ENCODE results near the gene KCNH1.

KCNH1 gene

GRCh38 chr1:210769473-210769872, 364.5 kb downstream of the KCNH1 start:
- Histone ChIP-seq H3K27ac (ENCODE audit: low read depth, low read length) (no peak overlapping the region), H3K9ac (ENCODE audit: low read length) (no peak overlapping the region), H3K4me3 (ENCODE audit: low read length) (no peak overlapping the region), H3K36me3 (ENCODE audit: control insufficient read depth, insufficient read depth, low read length) (no peaks in the 10 kb centered on the region), H3K4me1 (ENCODE audit: control insufficient read depth, insufficient read depth, low read length) (no peaks in the 10 kb centered on the region), H3K27me3 (ENCODE audit: control insufficient read depth, insufficient read depth, low read length) (no peaks in the 10 kb centered on the region)

- Histone ChIP-seq H3K36me3 (ENCODE audit: control insufficient read depth, insufficient read depth, low read length) (no peaks in the 10 kb centered on the region), H3K27me3 (ENCODE audit: control insufficient read depth, insufficient read depth, low read length) (no peaks in the 10 kb centered on the region), H3K9ac (ENCODE audit: low read length) (no peak overlapping the region), H3K4me3 (ENCODE audit: low read length) (no peak overlapping the region), H3K27ac (ENCODE audit: low read depth, low read length) (no peak overlapping the region), H3K4me1 (ENCODE audit: control insufficient read depth, insufficient read depth, low read length) (no peaks in the 10 kb centered on the region)
Observed at GRCh38 chr1:210764536-210764935, 369.4 kb downstream of the KCNH1 start.

GRCh38 chr1:210758761-210759160, 375.2 kb downstream of the KCNH1 start:
- H3K9ac ChIP-seq (ENCODE audit: low read length), result no peak overlapping the region
- H3K27ac ChIP-seq (ENCODE audit: low read depth, low read length), result no peak overlapping the region
- no peaks in the 10 kb centered on the region for H3K27me3 ChIP-seq (ENCODE audit: control insufficient read depth, insufficient read depth, low read length)
- no peaks in the 10 kb centered on the region for H3K4me1 ChIP-seq (ENCODE audit: control insufficient read depth, insufficient read depth, low read length)
- H3K36me3 ChIP-seq (ENCODE audit: control insufficient read depth, insufficient read depth, low read length), result no peaks in the 10 kb centered on the region
- no peak overlapping the region for H3K4me3 ChIP-seq (ENCODE audit: low read length)

- Histone ChIP-seq H3K36me3 (ENCODE audit: control insufficient read depth, insufficient read depth, low read length) (no peaks in the 10 kb centered on the region), H3K9ac (ENCODE audit: low read length) (no peak overlapping the region), H3K4me3 (ENCODE audit: low read length) (no peak overlapping the region), H3K27ac (ENCODE audit: low read depth, low read length) (no peak overlapping the region), H3K27me3 (ENCODE audit: control insufficient read depth, insufficient read depth, low read length) (no peaks in the 10 kb centered on the region), H3K4me1 (ENCODE audit: control insufficient read depth, insufficient read depth, low read length) (no peaks in the 10 kb centered on the region)
Observed at GRCh38 chr1:210758261-210758660, 375.7 kb downstream of the KCNH1 start.

GRCh38 chr1:210757677-210758076, 376.3 kb downstream of the KCNH1 start:
- no peak overlapping the region for H3K4me3 ChIP-seq (ENCODE audit: low read length)
- H3K4me1 ChIP-seq (ENCODE audit: control insufficient read depth, insufficient read depth, low read length), result no peaks in the 10 kb centered on the region
- no peaks in the 10 kb centered on the region for H3K27me3 ChIP-seq (ENCODE audit: control insufficient read depth, insufficient read depth, low read length)
- H3K9ac ChIP-seq (ENCODE audit: low read length), result no peak overlapping the region
- no peaks in the 10 kb centered on the region for H3K36me3 ChIP-seq (ENCODE audit: control insufficient read depth, insufficient read depth, low read length)
- no peak overlapping the region for H3K27ac ChIP-seq (ENCODE audit: low read depth, low read length)

- no peaks in the 10 kb centered on the region for H3K27me3 ChIP-seq (ENCODE audit: control insufficient read depth, insufficient read depth, low read length)
- H3K4me1 ChIP-seq (ENCODE audit: control insufficient read depth, insufficient read depth, low read length), result no peaks in the 10 kb centered on the region
- H3K4me3 ChIP-seq (ENCODE audit: low read length), result no peak overlapping the region
- no peak overlapping the region for H3K9ac ChIP-seq (ENCODE audit: low read length)
- no peaks in the 10 kb centered on the region for H3K36me3 ChIP-seq (ENCODE audit: control insufficient read depth, insufficient read depth, low read length)
- H3K27ac ChIP-seq (ENCODE audit: low read depth, low read length), result no peak overlapping the region
Observed at GRCh38 chr1:210755991-210756659, 377.8 kb downstream of the KCNH1 start.

- no peaks in the 10 kb centered on the region for H3K27me3 ChIP-seq (ENCODE audit: control insufficient read depth, insufficient read depth, low read length)
- H3K36me3 ChIP-seq (ENCODE audit: control insufficient read depth, insufficient read depth, low read length), result no peaks in the 10 kb centered on the region
- H3K27ac ChIP-seq (ENCODE audit: low read depth, low read length), result no peak overlapping the region
- H3K9ac ChIP-seq (ENCODE audit: low read length), result no peak overlapping the region
- H3K4me1 ChIP-seq (ENCODE audit: control insufficient read depth, insufficient read depth, low read length), result no peaks in the 10 kb centered on the region
- no peak overlapping the region for H3K4me3 ChIP-seq (ENCODE audit: low read length)
Observed at GRCh38 chr1:210754878-210755665, 378.9 kb downstream of the KCNH1 start.

- H3K9ac ChIP-seq (ENCODE audit: low read length), result no peak overlapping the region
- H3K4me3 ChIP-seq (ENCODE audit: low read length), result no peak overlapping the region
- no peaks in the 10 kb centered on the region for H3K27me3 ChIP-seq (ENCODE audit: control insufficient read depth, insufficient read depth, low read length)
- no peaks in the 10 kb centered on the region for H3K4me1 ChIP-seq (ENCODE audit: control insufficient read depth, insufficient read depth, low read length)
- H3K36me3 ChIP-seq (ENCODE audit: control insufficient read depth, insufficient read depth, low read length), result no peaks in the 10 kb centered on the region
- no peak overlapping the region for H3K27ac ChIP-seq (ENCODE audit: low read depth, low read length)
Observed at GRCh38 chr1:210751911-210752310, 382.0 kb downstream of the KCNH1 start.

- Histone ChIP-seq H3K4me1 (ENCODE audit: control insufficient read depth, insufficient read depth, low read length) (no peaks in the 10 kb centered on the region), H3K27ac (ENCODE audit: low read depth, low read length) (no peak overlapping the region), H3K36me3 (ENCODE audit: control insufficient read depth, insufficient read depth, low read length) (no peaks in the 10 kb centered on the region), H3K9ac (ENCODE audit: low read length) (no peak overlapping the region), H3K4me3 (ENCODE audit: low read length) (no peak overlapping the region), H3K27me3 (ENCODE audit: control insufficient read depth, insufficient read depth, low read length) (no peaks in the 10 kb centered on the region)
Observed at GRCh38 chr1:210750468-210750867, 383.5 kb downstream of the KCNH1 start.

- no peak overlapping the region for H3K4me3 ChIP-seq (ENCODE audit: low read length)
- no peaks in the 10 kb centered on the region for H3K4me1 ChIP-seq (ENCODE audit: control insufficient read depth, insufficient read depth, low read length)
- H3K27me3 ChIP-seq (ENCODE audit: control insufficient read depth, insufficient read depth, low read length), result no peaks in the 10 kb centered on the region
- no peak overlapping the region for H3K9ac ChIP-seq (ENCODE audit: low read length)
- H3K27ac ChIP-seq (ENCODE audit: low read depth, low read length), result no peak overlapping the region
- H3K36me3 ChIP-seq (ENCODE audit: control insufficient read depth, insufficient read depth, low read length), result no peaks in the 10 kb centered on the region
Observed at GRCh38 chr1:210748796-210749195, 385.2 kb downstream of the KCNH1 start.

GRCh38 chr1:210747890-210748289, 386.1 kb downstream of the KCNH1 start:
- H3K9ac ChIP-seq (ENCODE audit: low read length), result no peak overlapping the region
- no peak overlapping the region for H3K27ac ChIP-seq (ENCODE audit: low read depth, low read length)
- H3K4me3 ChIP-seq (ENCODE audit: low read length), result no peak overlapping the region

GRCh38 chr1:210747112-210747511, 386.8 kb downstream of the KCNH1 start:
- H3K36me3 ChIP-seq (ENCODE audit: control insufficient read depth, insufficient read depth, low read length), result no peaks in the 10 kb centered on the region
- no peak overlapping the region for H3K9ac ChIP-seq (ENCODE audit: low read length)
- no peak overlapping the region for H3K27ac ChIP-seq (ENCODE audit: low read depth, low read length)
- H3K4me3 ChIP-seq (ENCODE audit: low read length), result no peak overlapping the region
- no peaks in the 10 kb centered on the region for H3K27me3 ChIP-seq (ENCODE audit: control insufficient read depth, insufficient read depth, low read length)
- H3K4me1 ChIP-seq (ENCODE audit: control insufficient read depth, insufficient read depth, low read length), result no peaks in the 10 kb centered on the region

More at GRCh38 chr1:210747890-210748289, 386.1 kb downstream of the KCNH1 start:
- Histone ChIP-seq H3K27me3 (ENCODE audit: control insufficient read depth, insufficient read depth, low read length) (no peaks in the 10 kb centered on the region), H3K36me3 (ENCODE audit: control insufficient read depth, insufficient read depth, low read length) (no peaks in the 10 kb centered on the region), H3K4me1 (ENCODE audit: control insufficient read depth, insufficient read depth, low read length) (no peaks in the 10 kb centered on the region)
